ENCODE data around the gene ST3GAL3. TPM values are rescaled to one million over a fixed set of nuclear protein-coding genes. Genes with fewer than 3 reads are reported as not detected.

The ST3GAL3 gene
- total and polyA plus RNA-seq, 2 of the 13 experiments (the other 11 are each of a cell fraction or from before 2014, with no cell fraction given) = 5.1 to 8.1 TPM

DNA sequence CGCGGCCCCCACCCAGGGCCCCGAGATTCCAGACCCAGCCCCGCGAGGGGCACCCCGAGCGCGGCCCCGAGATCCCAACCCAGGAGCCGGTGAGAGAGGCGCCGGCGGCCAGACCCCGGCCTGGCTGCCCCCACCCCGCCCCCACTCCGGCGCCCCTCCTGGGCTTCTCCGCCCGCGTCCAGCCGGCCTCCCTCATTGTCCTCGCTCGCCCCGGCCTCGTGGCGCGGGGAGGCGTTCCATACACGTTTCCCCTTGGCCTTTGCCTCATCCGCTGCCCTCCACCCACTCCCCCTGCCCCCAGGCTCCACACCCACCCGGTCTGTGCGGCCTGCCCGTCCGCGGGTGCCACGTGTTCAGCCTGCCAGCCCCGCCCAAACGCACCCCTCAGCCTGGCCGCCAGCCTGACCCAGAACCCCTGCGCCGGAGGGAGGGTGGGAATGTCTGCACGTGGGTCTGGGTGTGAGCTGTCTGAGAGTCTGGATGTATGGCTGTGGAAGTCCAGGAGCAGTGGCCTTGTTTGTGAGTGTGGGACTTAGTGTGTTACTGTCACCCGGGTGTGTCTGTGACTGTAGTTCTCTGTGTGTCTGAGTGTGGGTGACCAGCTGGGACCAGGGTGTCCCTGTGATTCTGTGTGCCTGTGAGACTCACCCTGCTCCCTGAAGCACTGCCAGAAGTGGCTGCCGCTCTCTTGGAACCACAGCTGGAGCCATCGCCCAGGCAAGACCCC, 272.4 kb downstream of the ST3GAL3 start (continued):
- TF ChIP-seq SIX1 (CRISPR knock-in tag; IDR thresholded peaks at IDR 0.05; ENCODE audit: borderline replicate concordance) (no peak), ATAD3A (CRISPR knock-in tag; IDR thresholded peaks at IDR 0.05) (no peak), ZNF431 (CRISPR knock-in tag; IDR thresholded peaks at IDR 0.05; ENCODE audit: borderline replicate concordance, low read depth) (peak; percentile 71; the same call in 1 of the 2 replicates), ZNF274 (CRISPR knock-in tag; IDR thresholded peaks at IDR 0.05) (peak; percentile 51; the same call in 1 of the 2 replicates), TRIM24 (CRISPR knock-in tag; IDR thresholded peaks at IDR 0.05) (no peak), ZNF205 (CRISPR knock-in tag; IDR thresholded peaks at IDR 0.05) (peak; percentile 59; the same call in 1 of the 2 replicates), MAZ (IDR thresholded peaks at IDR 0.05; ENCODE audit: borderline replicate concordance, low read depth, low read length) (no peak), MAZ (CRISPR knock-in tag; IDR thresholded peaks at IDR 0.05; ENCODE audit: low read depth) (peak; percentile 57; the same call in 1 of the 2 replicates), POLR2AphosphoS5 (IDR thresholded peaks at IDR 0.05; ENCODE audit: low read depth, low read length) (peak; percentile 28), ZSCAN25 (CRISPR knock-in tag; IDR thresholded peaks at IDR 0.05) (peak; percentile 87; the same call in 1 of the 2 replicates), ZNF17 (CRISPR knock-in tag; IDR thresholded peaks at IDR 0.05) (no peak), BORCS8-MEF2B (CRISPR knock-in tag; IDR thresholded peaks at IDR 0.05) (peak; percentile 43; the same call in 1 of the 2 replicates), PAF1 (CRISPR knock-in tag; IDR thresholded peaks at IDR 0.05) (no peak), XBP1 (CRISPR knock-in tag; IDR thresholded peaks at IDR 0.05) (no peak), ZZZ3 (CRISPR knock-in tag; IDR thresholded peaks at IDR 0.05; ENCODE audit: borderline replicate concordance) (no peak)
- TF ChIP-seq, protein P1, sequence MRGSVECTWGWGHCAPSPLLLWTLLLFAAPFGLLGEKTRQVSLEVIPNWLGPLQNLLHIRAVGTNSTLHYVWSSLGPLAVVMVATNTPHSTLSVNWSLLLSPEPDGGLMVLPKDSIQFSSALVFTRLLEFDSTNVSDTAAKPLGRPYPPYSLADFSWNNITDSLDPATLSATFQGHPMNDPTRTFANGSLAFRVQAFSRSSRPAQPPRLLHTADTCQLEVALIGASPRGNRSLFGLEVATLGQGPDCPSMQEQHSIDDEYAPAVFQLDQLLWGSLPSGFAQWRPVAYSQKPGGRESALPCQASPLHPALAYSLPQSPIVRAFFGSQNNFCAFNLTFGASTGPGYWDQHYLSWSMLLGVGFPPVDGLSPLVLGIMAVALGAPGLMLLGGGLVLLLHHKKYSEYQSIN (CRISPR knock-in tag; IDR thresholded peaks at IDR 0.05; ENCODE audit: borderline replicate concordance) = no peak
- TF ChIP-seq, protein P2, sequence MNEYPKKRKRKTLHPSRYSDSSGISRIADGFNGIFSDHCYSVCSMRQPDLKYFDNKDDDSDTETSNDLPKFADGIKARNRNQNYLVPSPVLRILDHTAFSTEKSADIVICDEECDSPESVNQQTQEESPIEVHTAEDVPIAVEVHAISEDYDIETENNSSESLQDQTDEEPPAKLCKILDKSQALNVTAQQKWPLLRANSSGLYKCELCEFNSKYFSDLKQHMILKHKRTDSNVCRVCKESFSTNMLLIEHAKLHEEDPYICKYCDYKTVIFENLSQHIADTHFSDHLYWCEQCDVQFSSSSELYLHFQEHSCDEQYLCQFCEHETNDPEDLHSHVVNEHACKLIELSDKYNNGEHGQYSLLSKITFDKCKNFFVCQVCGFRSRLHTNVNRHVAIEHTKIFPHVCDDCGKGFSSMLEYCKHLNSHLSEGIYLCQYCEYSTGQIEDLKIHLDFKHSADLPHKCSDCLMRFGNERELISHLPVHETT (CRISPR knock-in tag; conservative IDR thresholded peaks at IDR 0.05) = no peak
- TF ChIP-seq, protein P3, sequence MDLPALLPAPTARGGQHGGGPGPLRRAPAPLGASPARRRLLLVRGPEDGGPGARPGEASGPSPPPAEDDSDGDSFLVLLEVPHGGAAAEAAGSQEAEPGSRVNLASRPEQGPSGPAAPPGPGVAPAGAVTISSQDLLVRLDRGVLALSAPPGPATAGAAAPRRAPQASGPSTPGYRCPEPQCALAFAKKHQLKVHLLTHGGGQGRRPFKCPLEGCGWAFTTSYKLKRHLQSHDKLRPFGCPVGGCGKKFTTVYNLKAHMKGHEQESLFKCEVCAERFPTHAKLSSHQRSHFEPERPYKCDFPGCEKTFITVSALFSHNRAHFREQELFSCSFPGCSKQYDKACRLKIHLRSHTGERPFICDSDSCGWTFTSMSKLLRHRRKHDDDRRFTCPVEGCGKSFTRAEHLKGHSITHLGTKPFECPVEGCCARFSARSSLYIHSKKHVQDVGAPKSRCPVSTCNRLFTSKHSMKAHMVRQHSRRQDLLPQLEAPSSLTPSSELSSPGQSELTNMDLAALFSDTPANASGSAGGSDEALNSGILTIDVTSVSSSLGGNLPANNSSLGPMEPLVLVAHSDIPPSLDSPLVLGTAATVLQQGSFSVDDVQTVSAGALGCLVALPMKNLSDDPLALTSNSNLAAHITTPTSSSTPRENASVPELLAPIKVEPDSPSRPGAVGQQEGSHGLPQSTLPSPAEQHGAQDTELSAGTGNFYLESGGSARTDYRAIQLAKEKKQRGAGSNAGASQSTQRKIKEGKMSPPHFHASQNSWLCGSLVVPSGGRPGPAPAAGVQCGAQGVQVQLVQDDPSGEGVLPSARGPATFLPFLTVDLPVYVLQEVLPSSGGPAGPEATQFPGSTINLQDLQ (CRISPR knock-in tag; IDR thresholded peaks at IDR 0.05) = 0 out of 2 replicates have a peak, but pooled peaks have one; percentile 38
- TF ChIP-seq, protein P4, sequence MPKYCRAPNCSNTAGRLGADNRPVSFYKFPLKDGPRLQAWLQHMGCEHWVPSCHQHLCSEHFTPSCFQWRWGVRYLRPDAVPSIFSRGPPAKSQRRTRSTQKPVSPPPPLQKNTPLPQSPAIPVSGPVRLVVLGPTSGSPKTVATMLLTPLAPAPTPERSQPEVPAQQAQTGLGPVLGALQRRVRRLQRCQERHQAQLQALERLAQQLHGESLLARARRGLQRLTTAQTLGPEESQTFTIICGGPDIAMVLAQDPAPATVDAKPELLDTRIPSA (CRISPR knock-in tag; IDR thresholded peaks at IDR 0.05; ENCODE audit: borderline replicate concordance) = no peak
- TF ChIP-seq, protein P5, sequence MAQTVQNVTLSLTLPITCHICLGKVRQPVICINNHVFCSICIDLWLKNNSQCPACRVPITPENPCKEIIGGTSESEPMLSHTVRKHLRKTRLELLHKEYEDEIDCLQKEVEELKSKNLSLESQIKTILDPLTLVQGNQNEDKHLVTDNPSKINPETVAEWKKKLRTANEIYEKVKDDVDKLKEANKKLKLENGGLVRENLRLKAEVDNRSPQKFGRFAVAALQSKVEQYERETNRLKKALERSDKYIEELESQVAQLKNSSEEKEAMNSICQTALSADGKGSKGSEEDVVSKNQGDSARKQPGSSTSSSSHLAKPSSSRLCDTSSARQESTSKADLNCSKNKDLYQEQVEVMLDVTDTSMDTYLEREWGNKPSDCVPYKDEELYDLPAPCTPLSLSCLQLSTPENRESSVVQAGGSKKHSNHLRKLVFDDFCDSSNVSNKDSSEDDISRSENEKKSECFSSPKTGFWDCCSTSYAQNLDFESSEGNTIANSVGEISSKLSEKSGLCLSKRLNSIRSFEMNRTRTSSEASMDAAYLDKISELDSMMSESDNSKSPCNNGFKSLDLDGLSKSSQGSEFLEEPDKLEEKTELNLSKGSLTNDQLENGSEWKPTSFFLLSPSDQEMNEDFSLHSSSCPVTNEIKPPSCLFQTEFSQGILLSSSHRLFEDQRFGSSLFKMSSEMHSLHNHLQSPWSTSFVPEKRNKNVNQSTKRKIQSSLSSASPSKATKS (CRISPR knock-in tag; IDR thresholded peaks at IDR 0.05) = no peak
- TF ChIP-seq, protein P6, sequence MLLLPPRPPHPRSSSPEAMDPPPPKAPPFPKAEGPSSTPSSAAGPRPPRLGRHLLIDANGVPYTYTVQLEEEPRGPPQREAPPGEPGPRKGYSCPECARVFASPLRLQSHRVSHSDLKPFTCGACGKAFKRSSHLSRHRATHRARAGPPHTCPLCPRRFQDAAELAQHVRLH (CRISPR knock-in tag; IDR thresholded peaks at IDR 0.05; ENCODE audit: borderline replicate concordance, low read depth) = no peak

All from HepG2 (cell line).